ENCODE results near the gene MCTP1. TPM values are rescaled to one million over a fixed set of nuclear protein-coding genes. Genes with fewer than 3 reads are reported as not detected.

The MCTP1 gene
- total and polyA plus RNA-seq, 9 of the 15 experiments (the other 6 are each of a cell fraction or from before 2014, with no cell fraction given): 0.04 to 0.93 (median 0.06) TPM; not detected in 4

GRCh38 chr5:95059636-95060035, 225.3 kb downstream of the MCTP1 start:
- Histone ChIP-seq H3K9me1 (ENCODE audit: control insufficient read depth, insufficient read depth, low read length) (no peaks in the 10 kb centered on the region), H2AFZ (ENCODE audit: low read depth, low read length) (no peak overlapping the region), H3K27ac (ENCODE audit: extremely low read depth, low read depth, low read length) (no peak overlapping the region), H3K4me3 (no peak overlapping the region), H3K4me2 (ENCODE audit: insufficient read depth, low read length) (no peak overlapping the region), H3K9ac (ENCODE audit: insufficient read depth in 1 of 2, low read depth in 2 of 2, low read length in 2 of 2) (no peak overlapping the region), H3K36me3 (ENCODE audit: control insufficient read depth, insufficient read depth, low read length) (no peaks in the 10 kb centered on the region), H3K9me3 (replicated peaks; ENCODE audit: control insufficient read depth, insufficient read depth, low read depth, low read length) (no peaks in the 10 kb centered on the region), H3K27me3 (ENCODE audit: control insufficient read depth in 2 of 2, insufficient read depth in 2 of 2, low read length in 2 of 2) (no peaks in the 10 kb centered on the region), H3K79me2 (ENCODE audit: control insufficient read depth, insufficient read depth, low read length) (no peaks in the 10 kb centered on the region), H4K20me1 (replicated peaks; ENCODE audit: control insufficient read depth, insufficient read depth, low read length) (no peaks in the 10 kb centered on the region), H3K4me1 (replicated peaks in 1 of 2; ENCODE audit: control insufficient read depth in 2 of 2, insufficient read depth in 2 of 2, low read length in 2 of 2) (no peaks in the 10 kb centered on the region)
- ChIA-PET CTCF (ENCODE audit: low intra/inter-chr PET ratio) (no interaction called here), POLR2A (no interaction called here)
- ATAC-seq (no peak), FAIRE-seq (no peak), DNase-seq (ENCODE audit: extremely low read depth in 1 of 4, low spot score in 3 of 4) (no peak)
- intact Hi-C loops (cut with micrococcal nuclease): no loop called here
- in situ Hi-C loops (cut with MboI): no loop called here
- no TSS peak for BruUV-seq (replicated peaks)
- TF ChIP-seq KLF6 (CRISPR knock-in tag; IDR thresholded peaks at IDR 0.05; ENCODE audit: borderline replicate concordance): no peak
- no peak for TF ChIP-seq CREBBP (IDR thresholded peaks at IDR 0.05; ENCODE audit: low read depth, low read length)
- no peak for TF ChIP-seq RBM34 (IDR thresholded peaks at IDR 0.05; ENCODE audit: borderline replicate concordance, insufficient read depth, low read length)
- TF ChIP-seq ARID3A (IDR thresholded peaks at IDR 0.05; ENCODE audit: borderline replicate concordance, low read depth, low read length): no peak
- TF ChIP-seq HNRNPK (IDR thresholded peaks at IDR 0.05; ENCODE audit: low read depth, low read length, poor library complexity, severe bottlenecking): no peak
- TF ChIP-seq C11orf30 (IDR thresholded peaks at IDR 0.05; ENCODE audit: low read depth): no peak
- no peak for TF ChIP-seq ZNF263 (CRISPR knock-in tag; IDR thresholded peaks at IDR 0.05; ENCODE audit: borderline replicate concordance)
- TF ChIP-seq ETS2 (tag; IDR thresholded peaks at IDR 0.05; ENCODE audit: borderline replicate concordance, poor library complexity, severe bottlenecking): no peak
- TF ChIP-seq ZBTB43 (CRISPR knock-in tag; IDR thresholded peaks at IDR 0.05): no peak
- no peak for TF ChIP-seq CCAR2 (IDR thresholded peaks at IDR 0.05; ENCODE audit: low read depth, low read length)
- TF ChIP-seq TEAD2 (tag; IDR thresholded peaks at IDR 0.05): no peak
- no peak for TF ChIP-seq ZNF699 (CRISPR knock-in tag; IDR thresholded peaks at IDR 0.05; ENCODE audit: insufficient replicate concordance)
- TF ChIP-seq SMAD3 (CRISPR knock-in tag; conservative IDR thresholded peaks at IDR 0.05): no peak
- TF ChIP-seq ZNF518B (CRISPR knock-in tag; IDR thresholded peaks at IDR 0.05): no peak
- no peak for TF ChIP-seq ZBTB26 (CRISPR knock-in tag; IDR thresholded peaks at IDR 0.05)
